GM10266 (cell line): ENCODE results near the gene NUP210.
A peak's percentile ranks its signal among the peaks of the same experiment; 100 is the strongest.

Experiments
- DNase-seq: peaks from one replicate; pipeline ENCODE4 v3.0.0; 2012; ENCODE audit errors: extremely low spot score
- CTCF ChIP-seq: IDR thresholded peaks from 2 replicates; pipeline ENCODE4 v1.5.1; 2012; ENCODE audit warnings: mild to moderate bottlenecking, low read depth; ENCODE audit not compliant: control insufficient read depth, insufficient read depth; ENCODE audit errors: missing control alignments

Gene NUP210

GRCh38 chr3:13419505-13420044 is 547 bp downstream of the NUP210 start:
- peak; percentile 78 for DNase-seq
- TF ChIP-seq CTCF = peak; percentile 8

- no peak for DNase-seq
- no peak for TF ChIP-seq CTCF
Observed at GRCh38 chr3:13417166-13417947, 2.8 kb downstream of the NUP210 start.

- DNase-seq = peak; percentile 23
- peak; percentile 44 for TF ChIP-seq CTCF
Observed at GRCh38 chr3:13415997-13416793, 3.9 kb downstream of the NUP210 start.

GRCh38 chr3:13415236-13415986 is 4.7 kb downstream of the NUP210 start:
- TF ChIP-seq CTCF = no peak
- no peak for DNase-seq

GRCh38 chr3:13414040-13414729 is 5.9 kb downstream of the NUP210 start:
- peak; percentile 90 for DNase-seq
- TF ChIP-seq CTCF = no peak

- no peak for TF ChIP-seq CTCF
- DNase-seq = no peak
Observed at GRCh38 chr3:13411186-13411860, 8.8 kb downstream of the NUP210 start.
